Ascending aorta (tissue), 2 donors: ENCODE results near the gene EPB41. TPM values are rescaled to one million over a fixed set of nuclear protein-coding genes. Genes with fewer than 3 reads are reported as not detected.

ENCODE experiments used
- DNase-seq, 2 donors: peaks; one replicate each; pipeline ENCODE4 v3.0.0-alpha.2; 2019; ENCODE audit warnings: low spot score in 2 of 2
- H3K27ac ChIP-seq, 2 donors: fragments of 200-600 bp; sonication (generic); one replicate each; pipeline ENCODE4 v1.5.1; 2016 to 2017; ENCODE audit warnings: mild to moderate bottlenecking in 1 of 2
- H3K27me3 ChIP-seq: fragments of 200-600 bp; sonication (generic); one replicate; pipeline ENCODE4 v1.5.1; 2017
- H3K36me3 ChIP-seq, 2 donors: fragments of 200-600 bp; sonication (generic); one replicate each; pipeline ENCODE4 v1.5.1; 2016
- H3K4me1 ChIP-seq, 2 donors: fragments of 200-600 bp; sonication (generic); one replicate each; pipeline ENCODE4 v1.5.1; 2016 to 2017; ENCODE audit warnings: mild to moderate bottlenecking in 1 of 2
- H3K4me3 ChIP-seq, 2 donors: fragments of 200-600 bp; sonication (generic); one replicate each; pipeline ENCODE4 v1.5.1; 2016 to 2017; ENCODE audit warnings: mild to moderate bottlenecking in 1 of 2
- H3K9me3 ChIP-seq, 2 donors: fragments of 200-600 bp; sonication (generic); one replicate each; pipeline ENCODE4 v1.5.1; 2016
- CTCF ChIP-seq, 3 experiments: fragments of 200-600 bp in 2 of 3; fragments of 450-650 bp in 1 of 3; sonication (generic) in 2 of 3; IDR thresholded peaks; one replicate each; pipeline ENCODE4 v1.5.1; 2016 to 2019; ENCODE audit warnings: antibody characterized with exemption in 3 of 3, mild to moderate bottlenecking in 1 of 3, moderate library complexity in 1 of 3
- intact Hi-C: fragments of 100-400 bp; cut with DNase I; formaldehyde crosslinking; loops from one replicate; pipeline ENCODE4 v1.15.1; 2023
- total RNA-seq: library from RNA; depleted of rRNA; stranded (reverse); fragments of >200 nt; gene quantifications from one replicate; pipeline ENCODE4 v1.1.0, GENCODE V29; 2016

EPB41 gene
- total RNA-seq, 1 donor from 2014 or later, result 47.6 TPM

- Histone ChIP-seq H3K4me3 (no peak overlapping the region), H3K27ac (no peak overlapping the region), H3K27me3 (no peaks in the 10 kb centered on the region), H3K9me3 (no peaks in the 10 kb centered on the region), H3K4me1 (peaks cover 0 to 11% of the 10 kb centered on the region in 2 donors), H3K36me3 (no peaks in the 10 kb centered on the region)
- intact Hi-C loops, result no loop called here
- no peak for TF ChIP-seq CTCF (IDR thresholded peaks at IDR 0.05)
- no peak for DNase-seq
Observed at GRCh38 chr1:28898405-28898881, 15.9 kb upstream of the EPB41 start.

DNA sequence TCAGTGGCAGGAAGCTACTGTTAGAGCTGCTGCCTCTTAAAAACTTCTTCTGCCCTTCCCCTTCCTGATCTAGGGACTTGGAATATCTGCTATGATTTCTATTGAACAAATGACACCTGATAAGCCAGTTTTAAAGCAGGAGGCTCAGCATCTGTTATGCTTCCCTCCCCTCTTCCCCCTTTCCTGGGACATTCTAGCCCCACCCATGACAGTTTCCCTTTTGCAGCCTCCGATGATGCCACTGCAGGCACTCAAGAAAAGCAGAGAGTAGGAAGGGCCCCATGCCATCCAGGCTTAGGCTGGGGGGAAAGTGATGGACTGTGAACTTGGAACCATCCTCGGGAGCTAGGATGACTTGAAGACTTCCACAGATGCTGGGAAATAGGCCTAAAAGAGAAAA is 15.1 kb upstream of the EPB41 start:
- H3K4me1 ChIP-seq, result peaks cover 0 to 11% of the 10 kb centered on the region in 2 donors
- no peaks in the 10 kb centered on the region for H3K36me3 ChIP-seq
- TF ChIP-seq CTCF (IDR thresholded peaks at IDR 0.05), result no peak
- no peak overlapping the region for H3K4me3 ChIP-seq
- H3K27me3 ChIP-seq, result no peaks in the 10 kb centered on the region
- no peak overlapping the region for H3K27ac ChIP-seq
- no peaks in the 10 kb centered on the region for H3K9me3 ChIP-seq
- DNase-seq, result no peak
- intact Hi-C loops, result no loop called here

DNA sequence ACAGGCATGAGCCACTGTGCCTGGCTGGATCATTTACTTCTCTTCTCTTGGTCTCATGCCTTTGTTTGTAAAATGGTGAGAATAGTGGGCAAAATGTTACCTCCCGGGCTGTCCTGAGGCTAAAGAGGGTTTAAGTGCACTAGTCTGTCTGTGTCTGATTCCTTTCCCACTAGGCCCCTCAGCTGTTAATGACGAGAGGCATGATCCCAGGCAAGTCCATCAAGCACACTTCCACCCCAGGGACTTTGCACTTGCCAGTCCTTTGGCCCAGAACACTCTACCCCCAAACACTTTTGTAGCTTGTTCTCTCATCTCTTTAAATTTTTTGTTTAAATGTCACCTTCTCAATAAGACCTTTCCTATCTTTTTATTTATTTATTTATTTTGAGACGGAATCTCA is 13.8 kb upstream of the EPB41 start:
- TF ChIP-seq CTCF (IDR thresholded peaks at IDR 0.05), result no peak
- no peaks in the 10 kb centered on the region for H3K27me3 ChIP-seq
- intact Hi-C loops, result no loop called here
- peaks cover 0 to 11% of the 10 kb centered on the region in 2 donors for H3K4me1 ChIP-seq
- no peak for DNase-seq
- no peak overlapping the region for H3K27ac ChIP-seq
- H3K36me3 ChIP-seq, result no peaks in the 10 kb centered on the region
- no peak overlapping the region for H3K4me3 ChIP-seq
- no peaks in the 10 kb centered on the region for H3K9me3 ChIP-seq

DNA sequence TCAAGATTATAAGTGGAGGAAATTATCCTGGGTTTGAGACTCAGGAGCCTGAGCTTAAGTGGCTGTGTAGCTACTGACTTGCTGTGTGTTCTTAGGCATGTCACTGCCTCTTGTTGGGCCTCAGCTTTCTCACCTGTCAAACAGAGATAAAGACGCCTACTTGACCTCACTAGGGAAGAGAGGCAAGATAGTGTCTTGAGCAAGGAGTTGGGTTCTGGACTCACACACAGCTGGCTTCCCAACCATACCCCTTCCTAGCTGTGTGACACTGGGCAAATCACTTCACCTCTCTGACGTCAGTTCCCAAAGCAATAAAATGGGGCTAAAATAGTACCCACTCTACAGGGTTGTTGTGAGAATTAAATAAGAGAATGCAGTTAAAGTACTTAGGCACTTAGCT is 11.6 kb upstream of the EPB41 start:
- Histone ChIP-seq H3K4me3 (no peak overlapping the region), H3K27me3 (no peaks in the 10 kb centered on the region), H3K4me1 (peaks cover 0 to 11% of the 10 kb centered on the region in 2 donors), H3K9me3 (no peaks in the 10 kb centered on the region), H3K36me3 (no peaks in the 10 kb centered on the region), H3K27ac (no peak overlapping the region)
- DNase-seq, result no peak
- no peak for TF ChIP-seq CTCF (IDR thresholded peaks at IDR 0.05)
- intact Hi-C loops, result no loop called here

DNA sequence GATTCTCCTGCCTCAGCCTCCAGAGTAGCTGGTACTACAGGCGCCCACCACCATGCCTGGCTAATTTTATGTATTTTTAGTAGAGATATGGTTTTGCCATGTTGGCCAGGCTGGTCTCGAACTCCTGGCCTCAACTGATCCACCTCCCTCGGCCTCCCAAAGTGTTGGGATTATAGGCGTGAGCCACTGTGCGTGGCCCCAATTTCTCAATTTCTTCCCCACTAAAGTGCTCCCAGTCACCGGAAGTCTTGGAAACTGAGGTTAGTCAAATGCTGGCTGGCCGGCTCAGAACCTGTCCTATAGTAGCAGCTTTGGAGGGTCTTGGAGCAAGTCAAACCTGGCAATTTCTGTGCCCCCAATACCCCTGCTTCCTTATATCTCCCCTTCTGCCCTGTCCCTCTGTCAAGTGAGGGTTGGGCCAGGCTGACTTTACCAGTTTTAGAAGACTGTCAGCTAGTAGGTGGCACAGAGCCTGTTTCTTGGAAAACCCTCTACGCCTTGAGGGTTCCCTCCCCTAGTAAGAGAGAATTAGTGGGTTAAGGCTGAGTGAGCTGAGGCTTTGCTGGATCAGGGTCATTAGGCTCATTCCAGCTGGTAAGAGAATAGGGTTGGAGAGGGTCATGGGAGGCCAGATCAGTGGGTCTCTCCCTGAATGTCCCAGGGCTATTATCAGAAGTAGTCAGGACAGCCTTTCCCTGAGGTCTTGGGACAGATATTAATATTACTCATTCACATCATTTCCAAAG is 8.3 kb upstream of the EPB41 start:
- Histone ChIP-seq H3K27ac (no peak overlapping the region), H3K4me3 (no peak overlapping the region), H3K9me3 (no peaks in the 10 kb centered on the region), H3K27me3 (no peaks in the 10 kb centered on the region), H3K4me1 (no peaks in the 10 kb centered on the region), H3K36me3 (no peaks in the 10 kb centered on the region)
- no peak for TF ChIP-seq CTCF (IDR thresholded peaks at IDR 0.05)
- no peak for DNase-seq
- intact Hi-C loops, result no loop called here
